GM12878 (cell line): ENCODE measurements around the gene TNFRSF1B.

Experiments used
- CHD4 ChIP-seq: fragments of 200-600 bp; sonication (generic); IDR thresholded peaks from 2 replicates; pipeline ENCODE4 v1.6.1; 2016; ENCODE audit warnings: mild to moderate bottlenecking
- GABPA ChIP-seq: IDR thresholded peaks from 2 replicates; pipeline ENCODE4 v1.6.1; 2014; ENCODE audit warnings: antibody characterized with exemption, low read depth, mild to moderate bottlenecking, inconsistent platforms
- IKZF1 ChIP-seq: fragments of 450-650 bp; conservative IDR thresholded peaks from 2 replicates; pipeline ENCODE4 v1.6.1; 2017; ENCODE audit warnings: antibody characterized with exemption, mild to moderate bottlenecking
- NR2C1 ChIP-seq: fragments of 450-650 bp; IDR thresholded peaks from 2 replicates; pipeline ENCODE4 v1.6.1; 2017; ENCODE audit warnings: antibody characterized with exemption, mild to moderate bottlenecking, moderate library complexity
- ZZZ3 ChIP-seq: IDR thresholded peaks from 2 replicates; pipeline ENCODE4 v1.6.1; 2011; ENCODE audit warnings: low read depth; ENCODE audit not compliant: control insufficient read depth, insufficient read length
- TF ChIP-seq, protein P1 (sequence below): fragments of 450-650 bp; IDR thresholded peaks from 2 replicates; pipeline ENCODE4 v1.6.1; 2017; ENCODE audit warnings: mild to moderate bottlenecking, moderate library complexity
- TF ChIP-seq, protein P2 (sequence below): fragments of 450-650 bp; IDR thresholded peaks from 2 replicates; pipeline ENCODE4 v1.6.1; 2014; ENCODE audit warnings: mild to moderate bottlenecking
- TF ChIP-seq, protein P3 (sequence below), 3 experiments: IDR thresholded peaks in 2 of 3; conservative IDR thresholded peaks in 1 of 3; 2 replicates each; pipeline ENCODE4 v1.5.1; 2011; ENCODE audit warnings: low read depth in 3 of 3, low read length in 3 of 3, mild to moderate bottlenecking in 3 of 3, control low read depth in 2 of 3, moderate library complexity in 2 of 3, inconsistent platforms in 1 of 3, mixed read lengths in 1 of 3; ENCODE audit not compliant: control insufficient read depth in 2 of 3, insufficient read depth in 1 of 3; ENCODE audit errors: extremely low read depth in 1 of 3

DNA sequence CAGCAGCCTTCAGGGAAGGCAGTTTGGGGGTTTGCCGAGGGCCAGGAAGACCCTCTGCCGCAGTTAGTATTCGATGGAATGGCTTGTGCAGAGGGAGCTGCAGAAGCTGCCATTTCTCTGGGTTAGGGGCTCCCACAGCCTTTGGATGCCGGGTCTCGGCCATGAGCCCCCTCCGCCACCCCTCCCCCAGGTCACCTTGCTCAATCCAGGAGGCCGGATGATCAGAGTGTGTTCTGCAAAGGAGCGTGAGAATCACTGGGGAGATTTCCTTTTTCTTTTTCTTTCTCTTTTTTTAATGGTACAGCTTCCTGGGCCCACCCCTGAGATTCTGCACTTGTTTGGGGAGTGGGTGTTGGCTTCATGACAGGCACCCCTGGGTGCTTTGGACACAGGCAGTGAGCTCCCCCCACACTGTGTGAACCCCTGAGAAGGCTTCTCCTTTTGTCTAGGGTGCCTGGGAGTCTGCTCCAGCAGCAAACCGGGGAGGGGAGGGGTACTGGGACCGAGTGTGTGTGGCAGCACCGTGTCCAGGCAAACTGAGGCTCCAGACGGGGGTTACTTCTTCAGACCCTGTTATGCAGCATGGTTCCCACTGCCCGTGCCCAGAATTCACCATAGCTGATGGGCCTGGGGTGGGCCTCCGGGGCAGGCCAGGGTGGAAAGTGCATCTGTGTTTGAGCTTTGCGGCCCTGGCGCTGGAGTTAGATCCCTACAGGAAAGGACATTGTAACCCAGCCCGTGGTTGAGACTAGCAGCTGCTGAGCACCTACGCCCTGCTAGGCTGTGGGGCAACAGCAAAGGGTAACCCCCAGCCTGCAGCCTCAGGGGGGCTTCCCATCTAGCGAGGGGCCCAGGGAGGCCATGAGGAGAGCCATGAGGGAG is 18.5 kb downstream of the TNFRSF1B start:
- TF ChIP-seq, protein P1, sequence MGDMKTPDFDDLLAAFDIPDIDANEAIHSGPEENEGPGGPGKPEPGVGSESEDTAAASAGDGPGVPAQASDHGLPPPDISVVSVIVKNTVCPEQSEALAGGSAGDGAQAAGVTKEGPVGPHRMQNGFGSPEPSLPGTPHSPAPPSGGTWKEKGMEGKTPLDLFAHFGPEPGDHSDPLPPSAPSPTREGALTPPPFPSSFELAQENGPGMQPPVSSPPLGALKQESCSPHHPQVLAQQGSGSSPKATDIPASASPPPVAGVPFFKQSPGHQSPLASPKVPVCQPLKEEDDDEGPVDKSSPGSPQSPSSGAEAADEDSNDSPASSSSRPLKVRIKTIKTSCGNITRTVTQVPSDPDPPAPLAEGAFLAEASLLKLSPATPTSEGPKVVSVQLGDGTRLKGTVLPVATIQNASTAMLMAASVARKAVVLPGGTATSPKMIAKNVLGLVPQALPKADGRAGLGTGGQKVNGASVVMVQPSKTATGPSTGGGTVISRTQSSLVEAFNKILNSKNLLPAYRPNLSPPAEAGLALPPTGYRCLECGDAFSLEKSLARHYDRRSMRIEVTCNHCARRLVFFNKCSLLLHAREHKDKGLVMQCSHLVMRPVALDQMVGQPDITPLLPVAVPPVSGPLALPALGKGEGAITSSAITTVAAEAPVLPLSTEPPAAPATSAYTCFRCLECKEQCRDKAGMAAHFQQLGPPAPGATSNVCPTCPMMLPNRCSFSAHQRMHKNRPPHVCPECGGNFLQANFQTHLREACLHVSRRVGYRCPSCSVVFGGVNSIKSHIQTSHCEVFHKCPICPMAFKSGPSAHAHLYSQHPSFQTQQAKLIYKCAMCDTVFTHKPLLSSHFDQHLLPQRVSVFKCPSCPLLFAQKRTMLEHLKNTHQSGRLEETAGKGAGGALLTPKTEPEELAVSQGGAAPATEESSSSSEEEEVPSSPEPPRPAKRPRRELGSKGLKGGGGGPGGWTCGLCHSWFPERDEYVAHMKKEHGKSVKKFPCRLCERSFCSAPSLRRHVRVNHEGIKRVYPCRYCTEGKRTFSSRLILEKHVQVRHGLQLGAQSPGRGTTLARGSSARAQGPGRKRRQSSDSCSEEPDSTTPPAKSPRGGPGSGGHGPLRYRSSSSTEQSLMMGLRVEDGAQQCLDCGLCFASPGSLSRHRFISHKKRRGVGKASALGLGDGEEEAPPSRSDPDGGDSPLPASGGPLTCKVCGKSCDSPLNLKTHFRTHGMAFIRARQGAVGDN, result no peak
- TF ChIP-seq CHD4, result no peak
- no peak for TF ChIP-seq IKZF1
- TF ChIP-seq, protein P2, sequence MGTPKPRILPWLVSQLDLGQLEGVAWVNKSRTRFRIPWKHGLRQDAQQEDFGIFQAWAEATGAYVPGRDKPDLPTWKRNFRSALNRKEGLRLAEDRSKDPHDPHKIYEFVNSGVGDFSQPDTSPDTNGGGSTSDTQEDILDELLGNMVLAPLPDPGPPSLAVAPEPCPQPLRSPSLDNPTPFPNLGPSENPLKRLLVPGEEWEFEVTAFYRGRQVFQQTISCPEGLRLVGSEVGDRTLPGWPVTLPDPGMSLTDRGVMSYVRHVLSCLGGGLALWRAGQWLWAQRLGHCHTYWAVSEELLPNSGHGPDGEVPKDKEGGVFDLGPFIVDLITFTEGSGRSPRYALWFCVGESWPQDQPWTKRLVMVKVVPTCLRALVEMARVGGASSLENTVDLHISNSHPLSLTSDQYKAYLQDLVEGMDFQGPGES, result no peak
- no peak for TF ChIP-seq NR2C1
- TF ChIP-seq ZZZ3, result no peak
- TF ChIP-seq, protein P3, sequence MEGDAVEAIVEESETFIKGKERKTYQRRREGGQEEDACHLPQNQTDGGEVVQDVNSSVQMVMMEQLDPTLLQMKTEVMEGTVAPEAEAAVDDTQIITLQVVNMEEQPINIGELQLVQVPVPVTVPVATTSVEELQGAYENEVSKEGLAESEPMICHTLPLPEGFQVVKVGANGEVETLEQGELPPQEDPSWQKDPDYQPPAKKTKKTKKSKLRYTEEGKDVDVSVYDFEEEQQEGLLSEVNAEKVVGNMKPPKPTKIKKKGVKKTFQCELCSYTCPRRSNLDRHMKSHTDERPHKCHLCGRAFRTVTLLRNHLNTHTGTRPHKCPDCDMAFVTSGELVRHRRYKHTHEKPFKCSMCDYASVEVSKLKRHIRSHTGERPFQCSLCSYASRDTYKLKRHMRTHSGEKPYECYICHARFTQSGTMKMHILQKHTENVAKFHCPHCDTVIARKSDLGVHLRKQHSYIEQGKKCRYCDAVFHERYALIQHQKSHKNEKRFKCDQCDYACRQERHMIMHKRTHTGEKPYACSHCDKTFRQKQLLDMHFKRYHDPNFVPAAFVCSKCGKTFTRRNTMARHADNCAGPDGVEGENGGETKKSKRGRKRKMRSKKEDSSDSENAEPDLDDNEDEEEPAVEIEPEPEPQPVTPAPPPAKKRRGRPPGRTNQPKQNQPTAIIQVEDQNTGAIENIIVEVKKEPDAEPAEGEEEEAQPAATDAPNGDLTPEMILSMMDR (IDR thresholded peaks at IDR 0.05 in 2 of 3, conservative IDR thresholded peaks at IDR 0.05 in 1 of 3; ENCODE audit: control insufficient read depth in 2 of 3, extremely low read depth in 1 of 3, insufficient read depth in 1 of 3, low read depth in 3 of 3, low read length in 3 of 3), result no peak
- no peak for TF ChIP-seq GABPA
